Measurements from ENCODE around the gene ZCWPW1. TPM values are rescaled to one million over a fixed set of nuclear protein-coding genes. Genes with fewer than 3 reads are reported as not detected.

ZCWPW1 gene
- total and polyA plus RNA-seq, 2 of the 13 experiments (the other 11 are each of a cell fraction or from before 2014, with no cell fraction given), result 2.4 to 2.5 TPM

DNA sequence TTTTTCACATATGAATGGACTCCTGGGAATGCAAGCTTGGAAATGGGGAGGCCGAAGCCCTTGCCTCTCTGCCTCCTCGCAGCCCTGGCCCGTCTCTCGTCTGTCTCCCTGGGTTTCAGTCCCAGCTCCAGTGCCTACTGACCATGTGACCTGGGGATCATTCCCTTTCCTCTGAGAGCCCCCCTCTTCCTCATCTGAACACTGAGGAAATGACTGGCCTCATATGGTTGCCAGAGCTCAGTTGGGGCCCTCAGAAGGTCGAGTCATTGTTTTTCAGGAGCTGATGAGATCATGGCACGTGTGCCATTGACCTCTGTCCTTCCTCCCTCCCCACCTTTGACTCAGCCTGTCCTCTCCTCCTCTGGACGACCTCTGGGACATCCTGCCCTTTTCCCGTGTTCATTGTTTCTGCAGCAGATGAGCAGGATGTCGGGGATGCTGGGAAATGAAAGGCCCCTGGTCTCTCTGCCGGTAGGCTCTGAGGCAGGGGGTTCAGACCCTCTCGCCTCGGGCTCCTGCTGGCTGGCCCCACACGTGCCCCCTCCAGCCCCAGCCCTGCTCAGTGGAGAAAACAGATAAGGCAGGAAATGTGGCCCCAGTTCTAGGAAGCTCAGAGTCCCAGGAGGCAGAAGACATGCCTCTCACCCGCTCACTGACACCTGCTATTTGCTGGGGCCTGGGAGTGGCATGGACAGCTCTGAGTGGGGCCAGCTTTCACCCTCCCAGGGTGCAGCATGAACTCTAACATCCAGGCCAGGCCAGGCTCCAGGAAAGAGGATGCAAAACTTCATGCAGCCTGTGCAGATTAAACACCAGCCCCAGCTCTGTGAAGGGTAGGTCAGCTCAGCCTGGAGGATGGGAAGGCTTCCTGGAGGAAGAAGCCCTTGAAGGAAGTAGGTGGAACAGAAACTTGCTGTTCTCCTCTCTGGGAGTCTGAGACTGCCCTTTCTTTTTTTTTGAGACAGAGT, 16.1 kb upstream of the ZCWPW1 start (continued):
- TF ChIP-seq, protein P1, sequence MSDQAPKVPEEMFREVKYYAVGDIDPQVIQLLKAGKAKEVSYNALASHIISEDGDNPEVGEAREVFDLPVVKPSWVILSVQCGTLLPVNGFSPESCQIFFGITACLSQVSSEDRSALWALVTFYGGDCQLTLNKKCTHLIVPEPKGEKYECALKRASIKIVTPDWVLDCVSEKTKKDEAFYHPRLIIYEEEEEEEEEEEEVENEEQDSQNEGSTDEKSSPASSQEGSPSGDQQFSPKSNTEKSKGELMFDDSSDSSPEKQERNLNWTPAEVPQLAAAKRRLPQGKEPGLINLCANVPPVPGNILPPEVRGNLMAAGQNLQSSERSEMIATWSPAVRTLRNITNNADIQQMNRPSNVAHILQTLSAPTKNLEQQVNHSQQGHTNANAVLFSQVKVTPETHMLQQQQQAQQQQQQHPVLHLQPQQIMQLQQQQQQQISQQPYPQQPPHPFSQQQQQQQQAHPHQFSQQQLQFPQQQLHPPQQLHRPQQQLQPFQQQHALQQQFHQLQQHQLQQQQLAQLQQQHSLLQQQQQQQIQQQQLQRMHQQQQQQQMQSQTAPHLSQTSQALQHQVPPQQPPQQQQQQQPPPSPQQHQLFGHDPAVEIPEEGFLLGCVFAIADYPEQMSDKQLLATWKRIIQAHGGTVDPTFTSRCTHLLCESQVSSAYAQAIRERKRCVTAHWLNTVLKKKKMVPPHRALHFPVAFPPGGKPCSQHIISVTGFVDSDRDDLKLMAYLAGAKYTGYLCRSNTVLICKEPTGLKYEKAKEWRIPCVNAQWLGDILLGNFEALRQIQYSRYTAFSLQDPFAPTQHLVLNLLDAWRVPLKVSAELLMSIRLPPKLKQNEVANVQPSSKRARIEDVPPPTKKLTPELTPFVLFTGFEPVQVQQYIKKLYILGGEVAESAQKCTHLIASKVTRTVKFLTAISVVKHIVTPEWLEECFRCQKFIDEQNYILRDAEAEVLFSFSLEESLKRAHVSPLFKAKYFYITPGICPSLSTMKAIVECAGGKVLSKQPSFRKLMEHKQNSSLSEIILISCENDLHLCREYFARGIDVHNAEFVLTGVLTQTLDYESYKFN (CRISPR knock-in tag; conservative IDR thresholded peaks at IDR 0.05), result peak; percentile 95
- TF ChIP-seq MYC (CRISPR knock-in tag; IDR thresholded peaks at IDR 0.05; ENCODE audit: borderline replicate concordance) (peak; percentile 91), RERE (CRISPR knock-in tag; IDR thresholded peaks at IDR 0.05; ENCODE audit: low read depth) (peak; percentile 37; the same call in 1 of the 2 replicates), SMARCE1 (IDR thresholded peaks at IDR 0.05; ENCODE audit: borderline replicate concordance) (no peak), PHF5A (CRISPR knock-in tag; IDR thresholded peaks at IDR 0.05; ENCODE audit: low read depth, unreplicated experiment) (peak; percentile 76), CEBPB (IDR thresholded peaks at IDR 0.05; ENCODE audit: borderline replicate concordance, low read depth, low read length) (no peak), FOXO1 (CRISPR knock-in tag; IDR thresholded peaks at IDR 0.05) (peak; percentile 88), ZFYVE20 (CRISPR knock-in tag; IDR thresholded peaks at IDR 0.05; ENCODE audit: borderline replicate concordance, low read depth) (no peak), HMGA1 (CRISPR knock-in tag; conservative IDR thresholded peaks at IDR 0.05) (no peak)
- TF ChIP-seq, protein P2, sequence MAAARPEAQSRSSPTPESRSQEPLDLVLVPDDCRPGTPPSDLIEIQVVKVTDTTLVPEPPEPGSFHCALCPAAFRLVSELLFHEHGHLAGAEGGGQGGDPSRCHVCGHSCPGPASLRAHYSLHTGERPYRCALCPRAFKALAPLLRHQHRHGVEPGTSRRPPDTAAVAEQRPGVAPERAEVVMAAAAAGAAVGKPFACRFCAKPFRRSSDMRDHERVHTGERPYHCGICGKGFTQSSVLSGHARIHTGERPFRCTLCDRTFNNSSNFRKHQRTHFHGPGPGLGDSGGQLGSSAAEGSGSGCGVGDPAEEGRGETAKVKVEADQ (CRISPR knock-in tag; IDR thresholded peaks at IDR 0.05; ENCODE audit: borderline replicate concordance), result no peak
- TF ChIP-seq, protein P3, sequence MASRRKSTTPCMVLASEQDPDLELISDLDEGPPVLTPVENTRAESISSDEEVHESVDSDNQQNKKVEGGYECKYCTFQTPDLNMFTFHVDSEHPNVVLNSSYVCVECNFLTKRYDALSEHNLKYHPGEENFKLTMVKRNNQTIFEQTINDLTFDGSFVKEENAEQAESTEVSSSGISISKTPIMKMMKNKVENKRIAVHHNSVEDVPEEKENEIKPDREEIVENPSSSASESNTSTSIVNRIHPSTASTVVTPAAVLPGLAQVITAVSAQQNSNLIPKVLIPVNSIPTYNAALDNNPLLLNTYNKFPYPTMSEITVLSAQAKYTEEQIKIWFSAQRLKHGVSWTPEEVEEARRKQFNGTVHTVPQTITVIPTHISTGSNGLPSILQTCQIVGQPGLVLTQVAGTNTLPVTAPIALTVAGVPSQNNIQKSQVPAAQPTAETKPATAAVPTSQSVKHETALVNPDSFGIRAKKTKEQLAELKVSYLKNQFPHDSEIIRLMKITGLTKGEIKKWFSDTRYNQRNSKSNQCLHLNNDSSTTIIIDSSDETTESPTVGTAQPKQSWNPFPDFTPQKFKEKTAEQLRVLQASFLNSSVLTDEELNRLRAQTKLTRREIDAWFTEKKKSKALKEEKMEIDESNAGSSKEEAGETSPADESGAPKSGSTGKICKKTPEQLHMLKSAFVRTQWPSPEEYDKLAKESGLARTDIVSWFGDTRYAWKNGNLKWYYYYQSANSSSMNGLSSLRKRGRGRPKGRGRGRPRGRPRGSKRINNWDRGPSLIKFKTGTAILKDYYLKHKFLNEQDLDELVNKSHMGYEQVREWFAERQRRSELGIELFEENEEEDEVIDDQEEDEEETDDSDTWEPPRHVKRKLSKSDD (CRISPR knock-in tag; IDR thresholded peaks at IDR 0.05; ENCODE audit: low read depth), result peak; percentile 35; the same call in 1 of the 2 replicates
- TF ChIP-seq, protein P4, sequence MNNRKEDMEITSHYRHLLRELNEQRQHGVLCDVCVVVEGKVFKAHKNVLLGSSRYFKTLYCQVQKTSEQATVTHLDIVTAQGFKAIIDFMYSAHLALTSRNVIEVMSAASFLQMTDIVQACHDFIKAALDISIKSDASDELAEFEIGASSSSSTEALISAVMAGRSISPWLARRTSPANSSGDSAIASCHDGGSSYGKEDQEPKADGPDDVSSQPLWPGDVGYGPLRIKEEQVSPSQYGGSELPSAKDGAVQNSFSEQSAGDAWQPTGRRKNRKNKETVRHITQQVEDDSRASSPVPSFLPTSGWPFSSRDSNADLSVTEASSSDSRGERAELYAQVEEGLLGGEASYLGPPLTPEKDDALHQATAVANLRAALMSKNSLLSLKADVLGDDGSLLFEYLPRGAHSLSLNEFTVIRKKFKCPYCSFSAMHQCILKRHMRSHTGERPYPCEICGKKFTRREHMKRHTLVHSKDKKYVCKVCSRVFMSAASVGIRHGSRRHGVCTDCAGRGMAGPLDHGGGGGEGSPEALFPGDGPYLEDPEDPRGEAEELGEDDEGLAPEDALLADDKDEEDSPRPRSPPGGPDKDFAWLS (CRISPR knock-in tag; IDR thresholded peaks at IDR 0.05; ENCODE audit: borderline replicate concordance), result 0 out of 2 replicates have a peak, but pooled peaks have one; percentile 94

Measured in HepG2 (cell line).